Measurements from ENCODE around the gene BCAS4.

GRCh38 chr20:50861012-50861411 is 66.2 kb downstream of the BCAS4 start:
- TF ChIP-seq EP300 (IDR thresholded peaks at IDR 0.05) (no peak), CTCF (IDR thresholded peaks at IDR 0.05) (no peak)

Data from tibial nerve (tissue), 4 donors.